ENCODE data around the gene MUS81.

- TF ChIP-seq CTCF (IDR thresholded peaks at IDR 0.05) (no peak), ZFX (IDR thresholded peaks at IDR 0.05; ENCODE audit: borderline replicate concordance) (no peak)
Observed at GRCh38 chr11:65854161-65854592, 6.1 kb upstream of the MUS81 start.
